ENCODE data around the gene FIP1L1. TPM values are rescaled to one million over a fixed set of nuclear protein-coding genes. Genes with fewer than 3 reads are reported as not detected.

FIP1L1 gene
- total RNA-seq, 1 experiment from 2014 or later, result 68.0 TPM

DNA sequence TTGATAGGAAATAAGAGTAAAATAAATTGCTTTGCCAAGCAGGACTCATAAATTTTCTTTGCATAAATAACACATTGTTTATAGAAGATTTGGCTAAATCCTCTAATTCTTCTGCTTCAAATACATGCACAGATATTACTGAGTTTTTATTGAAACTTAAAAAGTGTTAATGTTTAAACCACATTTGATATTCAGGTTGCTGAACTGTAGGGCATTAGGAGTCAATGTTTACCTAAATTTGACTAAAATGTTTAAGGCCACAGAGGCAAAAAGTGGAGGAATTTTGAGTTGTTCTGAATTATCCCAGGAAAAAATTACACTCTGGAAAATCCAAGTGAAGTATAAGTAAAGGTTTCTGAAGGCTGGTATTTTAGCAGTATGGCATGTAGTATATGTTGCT, 78.7 kb downstream of the FIP1L1 start:
- H3T11ph ChIP-seq (ENCODE audit: low read length), result no peak overlapping the region
- no peak overlapping the region for H2AK5ac ChIP-seq (ENCODE audit: insufficient read length, low read length)
- H2BK5ac ChIP-seq (ENCODE audit: insufficient read length, low read length), result no peak overlapping the region
- H4K20me1 ChIP-seq (ENCODE audit: control insufficient read depth, insufficient read depth, insufficient read length), result no peaks in the 10 kb centered on the region
- no peak overlapping the region for H4K8ac ChIP-seq (replicated peaks; ENCODE audit: insufficient read length, low read depth, low read length)
- DNase-seq, result no peak
- no peak overlapping the region for H2BK120ac ChIP-seq (ENCODE audit: low read depth, low read length, poor library complexity, severe bottlenecking)
- H3K4me3 Mint-ChIP-seq, result no peak overlapping the region
- no peaks in the 10 kb centered on the region for H3K23me2 ChIP-seq (ENCODE audit: insufficient read length, low read depth, low read length, poor library complexity, severe bottlenecking)
- no peaks in the 10 kb centered on the region for H3K27me3 Mint-ChIP-seq (ENCODE audit: low read depth)
- no peak overlapping the region for H3K9ac ChIP-seq (ENCODE audit: extremely low read depth, insufficient read length, low read length)
- no peaks in the 10 kb centered on the region for H3K9me3 Mint-ChIP-seq
- H3K79me1 ChIP-seq (ENCODE audit: insufficient read depth, low read depth, low read length, poor library complexity, severe bottlenecking), result no peaks in the 10 kb centered on the region
- no peak for TF ChIP-seq CTCF (conservative IDR thresholded peaks at IDR 0.05)
- H3K27ac ChIP-seq (ENCODE audit: insufficient read length, low read depth, low read length), result no peak overlapping the region
- no peak overlapping the region for H2BK12ac ChIP-seq (ENCODE audit: insufficient read length, low read depth, low read length)
- no peak overlapping the region for H4K5ac ChIP-seq (ENCODE audit: insufficient read length, low read depth, low read length)
- no peaks in the 10 kb centered on the region for H3K9me3 ChIP-seq (ENCODE audit: control insufficient read depth, low read depth, low read length)
- no peak overlapping the region for H3K56ac ChIP-seq (ENCODE audit: insufficient read length, low read depth, low read length)
- no peaks in the 10 kb centered on the region for H3K27me3 ChIP-seq (ENCODE audit: insufficient read depth, low read length)
- H3K27ac Mint-ChIP-seq, result peak overlapping the region in 1 of 3 experiments; percentile 40; a peak in 1 of 7 replicates
- H3K14ac ChIP-seq (ENCODE audit: insufficient read depth, low read length), result no peak overlapping the region
- H3K79me2 ChIP-seq (ENCODE audit: insufficient read depth, low read length), result no peaks in the 10 kb centered on the region
- H2BK15ac ChIP-seq (ENCODE audit: low read depth, low read length), result no peak overlapping the region
- no peak overlapping the region for H3K23ac ChIP-seq (ENCODE audit: insufficient read length, low read depth, low read length)
- H3K18ac ChIP-seq (ENCODE audit: insufficient read length, low read depth, low read length), result no peak overlapping the region
- H3K36me3 Mint-ChIP-seq (ENCODE audit: insufficient read depth in 1 of 3, low read depth in 3 of 3), result peaks cover 15 to 67% (median 60%) of the 10 kb centered on the region in 3 experiments
- H2BK20ac ChIP-seq (ENCODE audit: low read depth, low read length, poor library complexity, severe bottlenecking), result no peak overlapping the region
- peaks cover 3 to 7% of the 10 kb centered on the region in 2 experiments; a peak in 3 of 4 replicates for H3K4me1 Mint-ChIP-seq
- H4K91ac ChIP-seq (ENCODE audit: insufficient read length, low read depth, low read length), result no peak overlapping the region
- no peak overlapping the region for H2AFZ ChIP-seq (ENCODE audit: low read length)
- no peak overlapping the region for H3K4me2 ChIP-seq (ENCODE audit: insufficient read depth, insufficient read length, low read length)
- H3K4ac ChIP-seq (ENCODE audit: low read depth, low read length), result no peak overlapping the region
- no peaks in the 10 kb centered on the region for H3K4me1 ChIP-seq (ENCODE audit: insufficient read depth, low read length)

Data from H9 (cell line).